Upper lobe of left lung (tissue), 6 donors: ENCODE measurements around the gene CD160. TPM values are rescaled to one million over a fixed set of nuclear protein-coding genes. Genes with fewer than 3 reads are reported as not detected.
"Not testable (repeated sequence)": the region's sequence is repeated elsewhere in the genome, so short reads cannot be mapped to it uniquely, and the experiment has no call there.

Experiments
- ATAC-seq, 2 donors: fragments of 200-7000 bp; cut with Tn5 transposase; one replicate each; pipeline ENCODE4 v1.9.1; 2022; ENCODE audit warnings: mild to moderate bottlenecking in 2 of 2, moderate library complexity in 2 of 2; ENCODE audit not compliant: low FRiP score in 2 of 2
- DNase-seq, 2 donors: peaks; one replicate each; pipeline ENCODE4 v3.0.0-alpha.2; 2019 to 2020
- H3K27ac ChIP-seq, 4 donors: fragments of 200-600 bp; sonication (generic); one replicate each; pipeline ENCODE4 v1.5.1; 2016 to 2019
- H3K27me3 ChIP-seq, 4 donors: fragments of 200-600 bp; sonication (generic); one replicate each; pipeline ENCODE4 v1.5.1; 2017 to 2019
- H3K36me3 ChIP-seq, 4 donors: fragments of 200-600 bp; sonication (generic); one replicate each; pipeline ENCODE4 v1.5.1; 2016 to 2019
- H3K4me1 ChIP-seq, 4 donors: fragments of 200-600 bp; sonication (generic); one replicate each; pipeline ENCODE4 v1.5.1; 2018 to 2019
- H3K4me3 ChIP-seq, 4 donors: fragments of 200-600 bp; sonication (generic); one replicate each; pipeline ENCODE4 v1.5.1; 2017 to 2019; ENCODE audit warnings: mild to moderate bottlenecking in 2 of 4, moderate library complexity in 1 of 4
- H3K9me3 ChIP-seq, 4 donors: fragments of 200-600 bp; sonication (generic); one replicate each; pipeline ENCODE4 v1.5.1; 2018 to 2019
- CTCF ChIP-seq, 6 experiments: fragments of 450-650 bp in 4 of 6; fragments of 200-600 bp in 2 of 6; sonication (generic) in 2 of 6; IDR thresholded peaks; one replicate each; pipeline ENCODE4 v1.5.1; 2016 to 2019; ENCODE audit warnings: antibody characterized with exemption in 6 of 6
- EP300 ChIP-seq, 4 donors: sonication (generic); formaldehyde crosslinking; IDR thresholded peaks; one replicate each; pipeline ENCODE4 v1.5.1; 2017; ENCODE audit warnings: antibody characterized with exemption in 4 of 4, control low read depth in 2 of 4
- POLR2A ChIP-seq, 4 donors: fragments of 450-650 bp; IDR thresholded peaks; one replicate each; pipeline ENCODE4 v1.5.1; 2016 to 2017; ENCODE audit warnings: antibody characterized with exemption in 4 of 4, mild to moderate bottlenecking in 2 of 4
- POLR2AphosphoS5 ChIP-seq, 2 donors: sonication (generic); formaldehyde crosslinking; IDR thresholded peaks; one replicate each; pipeline ENCODE4 v1.5.1; 2017; ENCODE audit warnings: antibody characterized with exemption in 2 of 2
- WGBS, 2 donors: methylation state at CpG; one replicate each; pipeline ENCODE4 v1.1.5; 2017 to 2018; 5-methylcytosine and 5-hydroxymethylcytosine counted together
- total RNA-seq, 6 donors: library from RNA; depleted of rRNA in 4 of 6; stranded (reverse); fragments of >200 nt in 4 of 6; gene quantifications; one replicate each; pipeline versions ENCODE4 v1.1.0 to v1.2.1, GENCODE V29; 2016 to 2021
- donor health status: DM: no; HTN: no; CAD: no; lungs with moderate emphysema.
- donor health status: DM: no; HTN: yes; CAD: no; lungs with severe emphysema.

Gene CD160
- total RNA-seq, 6 donors from 2014 or later: 0.71 to 0.89 TPM; not detected in 4

GRCh38 chr1:145720556-145720877 lies 1.2 kb downstream of the CD160 start:
- TF ChIP-seq POLR2AphosphoS5 (IDR thresholded peaks at IDR 0.05): no peak
- TF ChIP-seq CTCF (IDR thresholded peaks at IDR 0.05): no peak
- no peak for TF ChIP-seq POLR2A (IDR thresholded peaks at IDR 0.05)
- no peak for TF ChIP-seq EP300 (IDR thresholded peaks at IDR 0.05)
- Histone ChIP-seq H3K27me3 (no peaks in the 10 kb centered on the region), H3K36me3 (no peaks in the 10 kb centered on the region), H3K9me3 (no peaks in the 10 kb centered on the region), H3K4me1 (peaks cover 8 to 12% (median 10%) of the 10 kb centered on the region in 4 donors), H3K4me3 (peak overlapping the region in 2 of 4 donors; percentile 10 to 21), H3K27ac (no peak overlapping the region)
- DNase-seq (no peak), ATAC-seq (peak; percentile 8 to 18)
- WGBS, 2 donors: 38 to 45% methylated on average over 4 to 5 of the region's 5 CpGs

GRCh38 chr1:145720878-145721671 lies 1.8 kb downstream of the CD160 start:
- no peaks in the 10 kb centered on the region for H3K9me3 ChIP-seq
- H3K4me3 ChIP-seq: peak overlapping the region in 3 of 4 donors; percentile 10 to 30 (median 21)
- peaks cover 8 to 12% (median 10%) of the 10 kb centered on the region in 4 donors for H3K4me1 ChIP-seq
- no peaks in the 10 kb centered on the region for H3K27me3 ChIP-seq
- H3K27ac ChIP-seq: no peak overlapping the region
- WGBS, 2 donors: 4 to 12% methylated on average over 15 to 44 of the region's 47 CpGs
- TF ChIP-seq POLR2A (IDR thresholded peaks at IDR 0.05): no peak
- TF ChIP-seq CTCF (IDR thresholded peaks at IDR 0.05): peak; percentile 86 to 94 (median 92)
- TF ChIP-seq POLR2AphosphoS5 (IDR thresholded peaks at IDR 0.05): peak in 1 of 2 donors; percentile 7
- DNase-seq: peak; percentile 70 to 93
- peak; percentile 91 to 95 for ATAC-seq
- no peaks in the 10 kb centered on the region for H3K36me3 ChIP-seq

- not testable (repeated sequence) for H3K9me3 ChIP-seq, H3K4me1 ChIP-seq, DNase-seq, H3K4me3 ChIP-seq, H3K27ac ChIP-seq, H3K27me3 ChIP-seq, ATAC-seq, H3K36me3 ChIP-seq
- WGBS, 2 donors: 91 to 93% methylated on average over 5 of the region's 5 CpGs
Measured at GRCh38 chr1:145726193-145726592, 6.9 kb downstream of the CD160 start.

- WGBS, 2 donors: 61 to 79% methylated on average over 5 of the region's 5 CpGs
- H3K9me3 ChIP-seq: no peaks in the 10 kb centered on the region
- H3K4me3 ChIP-seq: no peak overlapping the region
- no peaks in the 10 kb centered on the region for H3K4me1 ChIP-seq
- H3K27ac ChIP-seq: no peak overlapping the region
- DNase-seq: no peak
- no peak for TF ChIP-seq CTCF (IDR thresholded peaks at IDR 0.05)
- TF ChIP-seq EP300 (IDR thresholded peaks at IDR 0.05): no peak
- TF ChIP-seq POLR2A (IDR thresholded peaks at IDR 0.05): no peak
- no peak for TF ChIP-seq POLR2AphosphoS5 (IDR thresholded peaks at IDR 0.05)
- no peak for ATAC-seq
- no peaks in the 10 kb centered on the region for H3K27me3 ChIP-seq
- no peaks in the 10 kb centered on the region for H3K36me3 ChIP-seq
Measured at GRCh38 chr1:145729196-145729595, 9.9 kb downstream of the CD160 start.

GRCh38 chr1:145729666-145730436 lies 10.6 kb downstream of the CD160 start:
- WGBS, 2 donors: 91 to 93% methylated on average over 5 of the region's 5 CpGs
- DNase-seq (no peak), ATAC-seq (no peak)
- no peaks in the 10 kb centered on the region for H3K9me3 ChIP-seq
- H3K4me3 ChIP-seq: no peak overlapping the region
- H3K4me1 ChIP-seq: no peaks in the 10 kb centered on the region
- H3K27ac ChIP-seq: no peak overlapping the region
- no peaks in the 10 kb centered on the region for H3K36me3 ChIP-seq
- TF ChIP-seq CTCF (IDR thresholded peaks at IDR 0.05): no peak
- no peak for TF ChIP-seq EP300 (IDR thresholded peaks at IDR 0.05)
- no peak for TF ChIP-seq POLR2AphosphoS5 (IDR thresholded peaks at IDR 0.05)
- TF ChIP-seq POLR2A (IDR thresholded peaks at IDR 0.05): no peak
- no peaks in the 10 kb centered on the region for H3K27me3 ChIP-seq
